Mesenchymal stem cell (in vitro differentiated cells and primary cell): ENCODE results near the gene ELAC1.

Experiments used
- DNase-seq: peaks from one replicate; pipeline ENCODE4 v3.0.0-alpha.2; 2013
- H2AFZ ChIP-seq: one replicate; pipeline ENCODE4 v1.6.1; 2013; ENCODE audit warnings: low read depth, mild to moderate bottlenecking, control low read depth, inconsistent platforms, low read length, moderate library complexity
- H2AK5ac ChIP-seq: 2 replicates; pipeline ENCODE4 v1.6.1; 2013; ENCODE audit warnings: low read length, moderate library complexity, mild to moderate bottlenecking, inconsistent platforms; ENCODE audit not compliant: severe bottlenecking
- H2BK120ac ChIP-seq: one replicate; pipeline ENCODE4 v1.6.1; 2013; ENCODE audit warnings: low read depth, mild to moderate bottlenecking, inconsistent platforms, low read length, moderate library complexity
- H2BK12ac ChIP-seq, 2 experiments: one replicate each; pipeline ENCODE4 v1.6.1; 2013; ENCODE audit warnings: inconsistent platforms in 2 of 2, low read length in 2 of 2, mild to moderate bottlenecking in 2 of 2, moderate library complexity in 2 of 2, control low read depth in 1 of 2
- H2BK15ac ChIP-seq: one replicate; pipeline ENCODE4 v1.6.1; 2013; ENCODE audit warnings: mild to moderate bottlenecking, low read depth, inconsistent platforms; ENCODE audit not compliant: poor library complexity, severe bottlenecking
- H2BK5ac ChIP-seq: 2 replicates; pipeline ENCODE4 v1.6.1; 2013; ENCODE audit warnings: low read depth, mild to moderate bottlenecking, low read length, control low read depth, inconsistent platforms; ENCODE audit not compliant: poor library complexity, severe bottlenecking
- H3K14ac ChIP-seq, 2 experiments: one replicate each; pipeline ENCODE4 v1.6.1; 2013; ENCODE audit warnings: inconsistent platforms in 2 of 2, low read length in 2 of 2, control low read depth in 1 of 2, mild to moderate bottlenecking in 1 of 2, moderate library complexity in 1 of 2
- H3K18ac ChIP-seq, 2 experiments: one replicate each; pipeline ENCODE4 v1.6.1; 2013; ENCODE audit warnings: inconsistent platforms in 2 of 2, low read length in 2 of 2, control low read depth in 1 of 2, low read depth in 1 of 2, mild to moderate bottlenecking in 1 of 2
- H3K23ac ChIP-seq, 2 experiments: one replicate each; pipeline ENCODE4 v1.6.1; 2013; ENCODE audit warnings: inconsistent platforms in 2 of 2, low read length in 2 of 2, mild to moderate bottlenecking in 2 of 2, moderate library complexity in 2 of 2, control low read depth in 1 of 2
- H3K27ac ChIP-seq: 2 replicates; pipeline ENCODE4 v1.5.1; 2013; ENCODE audit warnings: mild to moderate bottlenecking, moderate library complexity, low read length, control low read depth, inconsistent platforms; ENCODE audit not compliant: poor library complexity, severe bottlenecking
- H3K27me3 ChIP-seq, 2 experiments: 2 replicates each; pipeline versions ENCODE4 v1.6.1 to v1.7.0; 2013; ENCODE audit warnings: low read length in 2 of 2, mild to moderate bottlenecking in 2 of 2, moderate library complexity in 2 of 2, control low read depth in 1 of 2, inconsistent platforms in 1 of 2; ENCODE audit not compliant: control insufficient read depth in 1 of 2, insufficient read depth in 1 of 2
- H3K36me3 ChIP-seq, 2 experiments: 2 replicates each; pipeline versions ENCODE4 v1.6.1 to v1.7.0; 2013; ENCODE audit warnings: low read length in 2 of 2, control low read depth in 1 of 2, inconsistent platforms in 1 of 2, low read depth in 1 of 2, mild to moderate bottlenecking in 1 of 2; ENCODE audit not compliant: insufficient read depth in 2 of 2, control insufficient read depth in 1 of 2
- H3K4ac ChIP-seq, 2 experiments: one replicate each; pipeline ENCODE4 v1.6.1; 2013; ENCODE audit warnings: inconsistent platforms in 2 of 2, low read length in 2 of 2, mild to moderate bottlenecking in 2 of 2, moderate library complexity in 2 of 2, control low read depth in 1 of 2, low read depth in 1 of 2
- H3K4me1 ChIP-seq: 2 replicates; pipeline ENCODE4 v1.6.1; 2013; ENCODE audit warnings: low read depth, low read length, control low read depth; ENCODE audit not compliant: control insufficient read depth, insufficient read depth
- H3K4me2 ChIP-seq: 2 replicates; pipeline ENCODE4 v1.6.1; 2013; ENCODE audit warnings: low read length, mild to moderate bottlenecking, inconsistent platforms; ENCODE audit not compliant: poor library complexity, severe bottlenecking
- H3K4me3 ChIP-seq, 2 experiments: 2 replicates each; pipeline versions ENCODE4 v1.5.1 to v1.7.0; 2013; ENCODE audit warnings: low read length in 2 of 2, mild to moderate bottlenecking in 2 of 2, control low read depth in 1 of 2, low read depth in 1 of 2; ENCODE audit not compliant: insufficient read depth in 1 of 2
- H3K79me1 ChIP-seq: replicated peaks from 2 replicates; pipeline ENCODE4 v1.6.1; 2013; ENCODE audit warnings: mild to moderate bottlenecking, control low read depth, low read length, inconsistent platforms; ENCODE audit not compliant: poor library complexity, severe bottlenecking
- H3K9ac ChIP-seq: 2 replicates; pipeline ENCODE4 v1.7.0; 2013; ENCODE audit warnings: mild to moderate bottlenecking, low read length, moderate library complexity
- H3K9me3 ChIP-seq: 2 replicates; pipeline ENCODE4 v1.7.0; 2013; ENCODE audit warnings: mild to moderate bottlenecking, low read length; ENCODE audit not compliant: control insufficient read depth
- H4K8ac ChIP-seq: one replicate; pipeline ENCODE4 v1.6.1; 2013; ENCODE audit warnings: inconsistent platforms, mild to moderate bottlenecking, low read length, moderate library complexity
- H4K91ac ChIP-seq: one replicate; pipeline ENCODE4 v1.6.1; 2013; ENCODE audit warnings: mild to moderate bottlenecking, low read length, inconsistent platforms
- WGBS: methylation state at CpG from one replicate; pipeline ENCODE4 v1.1.7; 2013; ENCODE audit warnings: mixed read lengths; 5-methylcytosine and 5-hydroxymethylcytosine counted together

ELAC1 gene

DNA sequence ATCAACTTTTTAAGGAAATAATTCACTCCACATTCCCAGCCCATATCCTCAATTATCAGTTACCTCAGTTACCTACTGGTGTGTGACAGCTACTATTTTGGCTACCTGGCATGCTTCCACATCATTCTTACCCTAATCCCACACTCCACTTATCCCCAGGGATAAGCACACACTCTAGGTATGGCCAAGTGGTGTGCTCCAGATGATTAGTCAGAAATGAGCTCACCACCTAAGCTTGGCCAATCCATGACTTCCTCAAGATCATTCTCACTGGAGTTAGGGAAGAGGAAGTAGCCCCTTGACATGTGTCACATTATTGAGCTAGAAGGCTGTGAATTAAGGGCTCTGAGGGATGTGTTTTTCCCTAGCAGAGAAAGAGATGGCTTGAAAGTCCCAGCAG is 41.2 kb downstream of the ELAC1 start:
- Histone ChIP-seq H2BK15ac (no peak overlapping the region), H3K23ac (no peak overlapping the region), H3K4me1 (no peaks in the 10 kb centered on the region), H3K9me3 (no peaks in the 10 kb centered on the region), H2BK5ac (no peak overlapping the region), H3K4ac (no peak overlapping the region), H4K8ac (no peak overlapping the region), H3K36me3 (no peaks in the 10 kb centered on the region), H2BK12ac (no peak overlapping the region), H3K27me3 (no peaks in the 10 kb centered on the region), H3K79me1 (no peaks in the 10 kb centered on the region), H4K91ac (no peak overlapping the region), H3K4me3 (no peak overlapping the region), H3K18ac (peak overlapping the region in 1 of 2 experiments; percentile 15), H2AK5ac (no peak overlapping the region), H2AFZ (no peak overlapping the region), H3K4me2 (no peak overlapping the region), H3K27ac (no peak overlapping the region), H3K14ac (no peak overlapping the region), H3K9ac (no peak overlapping the region), H2BK120ac (no peak overlapping the region)
- DNase-seq, result peak; percentile 24

DNA sequence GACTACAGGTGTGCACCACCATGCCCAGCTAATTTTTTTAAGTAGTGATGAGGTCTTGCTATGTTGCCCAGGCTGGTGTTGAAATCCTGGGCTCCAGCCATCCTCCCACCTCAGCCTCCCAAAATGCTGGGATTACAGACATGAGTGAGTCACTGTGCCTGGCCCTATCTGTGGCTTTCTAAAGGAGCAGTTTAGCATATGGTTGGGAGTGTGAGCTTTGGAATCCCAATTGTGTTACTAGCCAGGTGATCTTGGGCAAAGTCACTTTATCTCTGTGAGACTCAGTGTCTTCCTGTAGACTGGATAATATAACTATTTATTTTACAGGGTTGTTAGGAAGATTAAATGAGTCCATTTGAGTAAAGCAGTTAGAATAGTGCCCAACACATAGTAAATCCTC is 42.4 kb downstream of the ELAC1 start:
- Histone ChIP-seq H3K36me3 (no peaks in the 10 kb centered on the region), H3K18ac (no peak overlapping the region), H3K27me3 (no peaks in the 10 kb centered on the region), H3K4me2 (no peak overlapping the region), H4K8ac (no peak overlapping the region), H2BK5ac (no peak overlapping the region), H2AK5ac (no peak overlapping the region), H2AFZ (no peak overlapping the region), H3K23ac (no peak overlapping the region), H3K9ac (no peak overlapping the region), H3K79me1 (no peaks in the 10 kb centered on the region), H2BK15ac (no peak overlapping the region), H2BK12ac (no peak overlapping the region), H3K4ac (no peak overlapping the region), H3K27ac (no peak overlapping the region), H3K4me1 (no peaks in the 10 kb centered on the region), H3K9me3 (no peaks in the 10 kb centered on the region), H4K91ac (no peak overlapping the region), H3K14ac (no peak overlapping the region), H3K4me3 (no peak overlapping the region), H2BK120ac (no peak overlapping the region)
- DNase-seq, result no peak

DNA sequence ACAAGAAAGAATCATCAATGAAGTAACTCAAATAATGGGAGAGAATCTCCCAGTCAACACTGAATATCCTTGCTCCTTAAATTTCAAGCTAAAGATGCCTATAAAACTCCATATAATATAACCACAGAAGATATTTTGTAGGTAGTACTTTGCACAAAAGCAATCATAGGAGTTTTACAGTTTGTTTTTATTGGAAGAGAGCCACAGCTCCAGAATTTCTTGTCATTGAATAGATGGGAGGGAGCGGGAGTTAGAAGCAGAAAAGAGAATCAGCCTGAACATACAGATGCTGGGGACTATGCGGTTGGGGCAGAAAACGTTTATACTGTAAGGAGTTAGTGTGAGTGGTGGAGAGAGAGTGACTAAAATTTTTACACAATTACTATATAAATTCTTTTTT is 43.9 kb downstream of the ELAC1 start:
- Histone ChIP-seq H2BK5ac (no peak overlapping the region), H3K9me3 (no peaks in the 10 kb centered on the region), H3K4me3 (no peak overlapping the region), H4K91ac (no peak overlapping the region), H3K27me3 (no peaks in the 10 kb centered on the region), H3K79me1 (no peaks in the 10 kb centered on the region), H3K18ac (no peak overlapping the region), H3K23ac (no peak overlapping the region), H2BK12ac (no peak overlapping the region), H3K4me1 (no peaks in the 10 kb centered on the region), H2BK120ac (no peak overlapping the region), H3K4ac (no peak overlapping the region), H2AK5ac (no peak overlapping the region), H3K36me3 (peaks cover 0 to 1% of the 10 kb centered on the region in 2 experiments), H3K27ac (no peak overlapping the region), H3K4me2 (no peak overlapping the region), H4K8ac (no peak overlapping the region), H2BK15ac (no peak overlapping the region), H3K9ac (no peak overlapping the region), H3K14ac (no peak overlapping the region), H2AFZ (no peak overlapping the region)
- WGBS, result 100% methylated on average over 1 of the region's 3 CpGs
- no peak for DNase-seq

DNA sequence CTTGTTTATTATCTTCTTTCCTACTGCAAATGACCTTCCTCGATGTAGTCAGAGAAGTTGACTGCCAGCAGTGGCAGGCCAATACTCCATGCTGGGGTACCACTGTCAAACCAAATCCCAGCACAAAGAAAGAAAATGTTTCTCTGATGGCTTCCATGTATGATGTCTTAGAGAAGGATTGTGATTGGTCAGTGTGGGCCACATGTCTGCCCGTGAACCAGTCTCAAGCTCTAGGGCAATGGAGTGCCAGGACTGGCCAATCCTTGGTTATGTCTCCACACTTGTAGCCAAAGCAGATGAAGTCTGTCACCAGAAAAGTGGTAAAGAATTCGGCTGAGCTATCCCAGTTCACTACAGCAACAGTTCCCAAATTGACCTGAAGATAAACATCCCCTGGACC is 44.6 kb downstream of the ELAC1 start:
- DNase-seq, result no peak

More for the DNA sequence above, 44.6 kb downstream of the ELAC1 start:
- H2BK15ac ChIP-seq, result no peak overlapping the region
- H2BK5ac ChIP-seq, result no peak overlapping the region
- peaks cover under 1 to 5% of the 10 kb centered on the region in 2 experiments for H3K36me3 ChIP-seq
- no peak overlapping the region for H4K8ac ChIP-seq
- H2AFZ ChIP-seq, result no peak overlapping the region
- no peak overlapping the region for H2AK5ac ChIP-seq
- H3K27me3 ChIP-seq, result no peaks in the 10 kb centered on the region
- no peak overlapping the region for H2BK12ac ChIP-seq
- no peaks in the 10 kb centered on the region for H3K9me3 ChIP-seq
- H3K27ac ChIP-seq, result no peak overlapping the region
- H3K14ac ChIP-seq, result no peak overlapping the region
- 97% methylated on average over 3 of the region's 3 CpGs for WGBS
- no peak overlapping the region for H3K4me2 ChIP-seq
- H3K18ac ChIP-seq, result no peak overlapping the region
- no peak overlapping the region for H3K23ac ChIP-seq
- no peak overlapping the region for H3K9ac ChIP-seq
- no peak overlapping the region for H4K91ac ChIP-seq
- no peaks in the 10 kb centered on the region for H3K79me1 ChIP-seq
- no peak overlapping the region for H2BK120ac ChIP-seq
- H3K4me1 ChIP-seq, result no peaks in the 10 kb centered on the region
- H3K4me3 ChIP-seq, result no peak overlapping the region
- no peak overlapping the region for H3K4ac ChIP-seq
